Stimulated activated memory B cell treated with anti-CD40 and anti-IgM and Interleukin-4, amounts not matched to agents 10 μg/mL and 1 μg/mL and 100 μg/mL, for 72 hours (primary cell): ENCODE measurements around the gene VDAC1.

Experiments
- ATAC-seq: fragments of 150-1000 bp; cut with Tn5 transposase; 2 replicates; pipeline ENCODE4 v1.10.0; 2021
- H3K27ac Mint-ChIP-seq: one replicate; pipeline ENCODE4 v1.8.0; 2022; ENCODE audit warnings: mild to moderate bottlenecking, mixed read lengths
- H3K27me3 Mint-ChIP-seq: one replicate; pipeline ENCODE4 v1.8.0; 2022; ENCODE audit warnings: mixed read lengths
- H3K36me3 Mint-ChIP-seq: one replicate; pipeline ENCODE4 v1.8.0; 2022; ENCODE audit warnings: mixed read lengths
- H3K4me1 Mint-ChIP-seq: one replicate; pipeline ENCODE4 v1.8.0; 2022; ENCODE audit warnings: mixed read lengths
- H3K4me3 Mint-ChIP-seq: one replicate; pipeline ENCODE4 v1.8.0; 2022; ENCODE audit warnings: mild to moderate bottlenecking, moderate library complexity, mixed read lengths
- H3K9me3 Mint-ChIP-seq: one replicate; pipeline ENCODE4 v1.8.0; 2022; ENCODE audit warnings: mixed read lengths

Gene VDAC1

DNA sequence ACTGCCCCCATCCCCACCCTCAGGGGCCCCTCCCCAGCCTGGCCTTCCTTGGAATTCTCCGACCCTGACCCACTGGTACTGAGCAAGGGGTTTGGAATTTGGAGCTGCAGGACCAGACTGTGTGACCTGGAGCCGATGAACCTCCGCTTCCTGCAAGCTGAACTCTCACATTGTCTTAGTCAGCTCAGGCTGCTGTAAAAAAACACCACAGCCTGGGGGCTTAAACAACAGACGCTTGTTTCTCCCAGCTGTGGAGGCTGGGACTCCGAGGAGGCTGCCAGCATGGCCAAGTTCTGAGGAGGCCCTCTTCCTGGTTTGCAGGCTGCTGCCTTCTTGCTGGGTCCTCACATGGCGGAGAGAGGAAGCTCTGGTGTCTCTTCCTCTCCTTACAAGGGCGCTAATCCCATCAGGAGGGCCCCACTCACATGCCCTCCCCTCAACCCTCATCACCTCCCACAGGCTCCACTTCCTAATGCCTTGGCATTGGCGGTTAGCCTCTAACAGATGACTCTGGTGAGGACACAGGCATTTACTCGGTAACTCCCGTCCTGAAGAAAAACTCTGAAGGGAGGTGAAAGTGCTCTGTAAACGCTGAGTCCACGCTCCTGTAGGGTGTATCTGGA lies 78.8 kb downstream of the VDAC1 start:
- no peaks in the 10 kb centered on the region for H3K9me3 Mint-ChIP-seq
- no peaks in the 10 kb centered on the region for H3K36me3 Mint-ChIP-seq
- H3K4me1 Mint-ChIP-seq: peaks cover 41% of the 10 kb centered on the region
- H3K27ac Mint-ChIP-seq: peak overlapping the region; percentile 96
- ATAC-seq: no peak
- H3K27me3 Mint-ChIP-seq: no peaks in the 10 kb centered on the region
- H3K4me3 Mint-ChIP-seq: no peak overlapping the region

DNA sequence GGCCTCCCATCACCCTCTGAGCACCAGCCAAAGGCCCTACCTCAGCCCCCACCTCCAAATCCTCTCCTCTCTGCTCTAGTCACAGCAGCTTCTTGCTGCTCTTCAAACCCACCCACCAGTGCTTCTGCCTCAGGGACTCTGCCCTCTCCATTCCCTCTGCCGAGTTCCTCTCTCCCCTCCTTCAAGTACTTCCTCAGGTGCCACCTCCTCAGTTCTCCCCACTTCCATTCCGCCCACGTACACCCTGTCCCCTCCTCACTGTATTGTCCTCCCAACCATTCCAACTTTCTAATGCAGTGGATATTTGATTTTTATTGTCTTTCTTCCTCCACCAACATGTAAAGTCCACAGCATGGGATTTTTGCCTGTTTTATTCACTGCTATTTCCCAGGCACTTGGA lies 79.5 kb downstream of the VDAC1 start:
- ATAC-seq: no peak
- Mint-ChIP-seq H3K4me1 (peaks cover 41% of the 10 kb centered on the region), H3K27ac (peak overlapping the region; percentile 4), H3K36me3 (no peaks in the 10 kb centered on the region), H3K27me3 (no peaks in the 10 kb centered on the region), H3K9me3 (no peaks in the 10 kb centered on the region), H3K4me3 (no peak overlapping the region)

DNA sequence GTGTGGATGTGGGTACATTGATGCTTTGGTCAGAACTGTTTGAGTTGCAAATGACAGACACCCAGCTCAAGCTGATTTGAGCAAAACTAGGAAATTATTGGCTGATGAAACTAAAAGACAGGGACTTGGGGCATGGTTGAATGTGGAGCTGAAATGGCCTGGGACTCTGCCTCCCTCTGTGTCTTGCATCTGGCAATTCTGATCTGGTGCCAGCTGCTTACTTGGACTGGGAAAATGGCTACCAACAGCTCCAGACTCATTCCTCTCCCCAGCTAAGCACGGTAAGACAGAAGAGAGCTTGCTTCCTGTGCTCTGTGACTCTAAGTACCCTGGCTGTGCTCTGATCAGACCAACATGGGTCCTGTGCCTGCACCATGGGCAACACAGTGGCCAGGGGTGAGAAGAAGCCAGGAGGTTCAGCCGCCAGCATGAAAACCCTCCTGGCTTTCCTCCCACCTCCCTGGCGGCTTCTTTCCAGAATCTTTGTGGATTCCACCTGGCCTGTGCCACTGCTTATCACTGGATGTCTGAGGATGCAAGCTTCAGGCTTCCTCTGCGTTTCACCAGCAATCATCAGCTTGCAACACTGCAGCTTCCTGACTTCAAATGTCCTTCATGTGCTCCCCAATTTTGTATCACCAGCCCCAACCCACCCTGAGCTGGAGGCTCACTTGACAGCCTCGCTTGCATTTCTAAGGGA lies 80.4 kb downstream of the VDAC1 start:
- H3K9me3 Mint-ChIP-seq: no peaks in the 10 kb centered on the region
- no peak for ATAC-seq
- H3K27ac Mint-ChIP-seq: peak overlapping the region; percentile 4
- no peaks in the 10 kb centered on the region for H3K36me3 Mint-ChIP-seq
- peaks cover 41% of the 10 kb centered on the region for H3K4me1 Mint-ChIP-seq
- no peaks in the 10 kb centered on the region for H3K27me3 Mint-ChIP-seq
- H3K4me3 Mint-ChIP-seq: no peak overlapping the region

DNA sequence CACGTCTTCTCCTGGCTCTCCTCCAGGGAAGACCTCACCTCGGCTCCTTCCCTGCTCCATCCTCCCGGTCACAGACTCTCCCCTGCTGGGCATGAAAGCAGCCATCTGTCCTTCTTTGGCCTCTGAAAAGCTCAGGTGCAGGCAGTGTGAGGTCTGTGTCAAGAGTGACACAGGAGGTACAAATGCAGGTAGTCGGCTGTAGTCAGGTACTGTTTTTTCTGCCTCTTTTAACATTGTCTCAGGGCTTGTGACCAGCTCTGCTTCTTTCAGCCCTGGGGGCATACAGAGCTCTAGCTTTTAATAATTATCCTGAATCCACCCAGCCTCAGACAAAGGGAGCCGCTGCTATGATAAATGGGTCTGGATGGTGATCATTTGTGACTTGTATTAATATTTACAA lies 82.8 kb downstream of the VDAC1 start:
- ATAC-seq: no peak
- no peaks in the 10 kb centered on the region for H3K9me3 Mint-ChIP-seq
- no peaks in the 10 kb centered on the region for H3K36me3 Mint-ChIP-seq
- no peak overlapping the region for H3K27ac Mint-ChIP-seq
- no peak overlapping the region for H3K4me3 Mint-ChIP-seq
- H3K27me3 Mint-ChIP-seq: no peaks in the 10 kb centered on the region
- H3K4me1 Mint-ChIP-seq: peaks cover 30% of the 10 kb centered on the region
